ENCODE results near the gene RBM5.

- TF ChIP-seq FOSL2 (IDR thresholded peaks at IDR 0.05; ENCODE audit: borderline replicate concordance, low read depth) (no peak), REST (IDR thresholded peaks at IDR 0.05; ENCODE audit: low read depth, low read length) (no peak)
Observed at GRCh38 chr3:50153782-50154475, 65.2 kb downstream of the RBM5 start.
